ENCODE results near the gene AK5.

AK5 gene

GRCh38 chr1:77552626-77553025 lies 270.8 kb downstream of the AK5 start:
- DNase-seq: no peak

GRCh38 chr1:77553568-77554291 lies 271.9 kb downstream of the AK5 start:
- DNase-seq: no peak

GRCh38 chr1:77556045-77556444 lies 274.2 kb downstream of the AK5 start:
- DNase-seq: no peak

GRCh38 chr1:77557053-77557452 lies 275.2 kb downstream of the AK5 start:
- DNase-seq: no peak

DNA sequence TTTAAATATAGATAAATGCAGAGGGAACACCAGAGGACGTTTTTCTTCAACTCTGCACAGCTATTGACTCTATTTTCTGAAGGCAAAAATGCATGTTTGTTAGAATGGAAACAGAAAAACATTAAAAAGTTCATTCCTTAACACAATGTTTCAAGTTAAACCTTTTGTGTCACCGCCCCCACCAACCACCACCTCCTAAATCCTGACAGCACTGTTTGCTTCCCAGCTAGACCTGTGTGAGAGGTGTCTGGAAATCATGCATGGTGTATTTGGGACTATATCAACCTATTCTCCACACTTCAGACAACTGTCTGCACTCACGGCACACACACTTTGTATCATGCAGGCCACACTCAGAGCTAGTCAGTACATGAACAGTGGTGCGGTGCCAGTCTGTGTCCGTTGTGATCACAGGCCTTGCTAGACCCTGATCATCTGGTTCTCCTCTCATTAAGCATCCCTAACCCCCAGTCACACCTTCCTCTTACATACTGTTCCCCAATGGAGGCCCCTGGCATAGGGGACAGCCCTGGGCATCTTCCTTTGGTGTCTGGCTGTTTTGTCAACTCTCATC lies 276.9 kb downstream of the AK5 start:
- no peak for DNase-seq

DNA sequence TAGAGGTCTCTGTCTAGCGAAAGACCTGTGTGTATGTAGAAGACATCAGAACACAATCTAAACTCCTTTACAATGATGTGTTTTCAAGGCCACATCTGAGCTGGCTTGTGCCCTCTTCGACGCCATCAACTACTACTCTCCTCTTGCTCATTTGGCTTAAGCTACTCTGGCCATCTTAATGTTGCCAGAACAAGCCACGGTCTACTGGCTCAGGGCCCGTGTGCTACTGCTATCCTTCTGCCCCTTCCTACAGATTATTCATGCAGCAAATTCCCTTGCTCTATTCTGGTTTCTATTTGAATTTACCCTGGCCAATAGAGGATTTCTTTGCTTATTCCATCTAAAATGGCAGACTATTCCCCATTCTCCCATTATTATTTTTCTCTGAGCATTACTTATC lies 278.9 kb downstream of the AK5 start:
- no peak for DNase-seq

DNA sequence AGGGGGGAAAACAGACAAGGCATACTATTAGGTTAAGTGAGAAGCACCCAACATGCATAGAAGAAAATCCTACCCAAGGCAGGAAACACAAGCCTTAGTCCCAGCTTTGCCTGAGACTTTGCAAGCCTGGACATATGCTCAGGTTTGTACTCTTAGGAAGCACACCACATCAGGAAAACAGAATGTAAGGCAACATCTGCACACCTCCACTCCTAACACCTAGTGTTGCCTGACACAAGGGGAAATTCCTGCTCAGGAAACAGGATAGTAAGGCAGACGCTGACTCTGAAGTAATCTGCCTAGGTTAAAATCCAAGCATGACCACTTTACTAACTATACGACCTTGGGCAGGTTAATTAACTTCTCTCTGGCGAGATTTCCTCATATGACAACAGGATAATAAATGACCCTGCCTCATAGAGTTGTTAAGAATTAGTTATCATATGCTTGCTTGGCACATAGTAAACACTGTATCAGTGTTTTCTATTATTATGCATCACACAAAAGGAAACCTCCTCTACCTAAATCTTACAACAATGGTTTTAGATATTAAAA lies 280.9 kb downstream of the AK5 start:
- no peak for DNase-seq

- no peak for DNase-seq
Observed at GRCh38 chr1:77565321-77565720, 283.5 kb downstream of the AK5 start.

- no peak for DNase-seq
Observed at GRCh38 chr1:77571642-77572041, 289.8 kb downstream of the AK5 start.

GRCh38 chr1:77579547-77579946 lies 297.7 kb downstream of the AK5 start:
- DNase-seq: no peak

GRCh38 chr1:77582905-77583304 lies 301.1 kb downstream of the AK5 start:
- no peak for DNase-seq

GRCh38 chr1:77583483-77583882 lies 301.7 kb downstream of the AK5 start:
- no peak for DNase-seq

GRCh38 chr1:77584884-77585283 lies 303.1 kb downstream of the AK5 start:
- no peak for DNase-seq

- no peak for DNase-seq
Observed at GRCh38 chr1:77585610-77586314, 303.9 kb downstream of the AK5 start.

DNA sequence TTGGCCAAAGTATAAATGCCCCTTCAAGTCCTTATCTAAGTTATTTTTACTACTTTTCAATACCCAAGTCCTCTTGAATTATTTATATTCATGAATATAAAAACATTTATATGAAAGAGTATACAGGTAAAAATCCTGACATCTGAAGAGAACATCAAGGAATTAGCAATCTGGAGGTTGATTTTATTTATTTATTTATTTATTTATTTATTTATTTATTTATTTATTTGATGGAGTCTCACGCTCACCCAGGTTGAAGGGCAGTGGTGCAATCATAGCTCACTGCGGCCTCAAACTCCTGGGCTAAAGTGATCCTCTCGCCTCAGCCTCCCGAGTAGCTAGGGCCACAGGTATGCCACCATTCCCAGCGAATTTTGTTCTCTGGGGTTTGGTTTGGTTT lies 307.4 kb downstream of the AK5 start:
- DNase-seq: no peak

DNA sequence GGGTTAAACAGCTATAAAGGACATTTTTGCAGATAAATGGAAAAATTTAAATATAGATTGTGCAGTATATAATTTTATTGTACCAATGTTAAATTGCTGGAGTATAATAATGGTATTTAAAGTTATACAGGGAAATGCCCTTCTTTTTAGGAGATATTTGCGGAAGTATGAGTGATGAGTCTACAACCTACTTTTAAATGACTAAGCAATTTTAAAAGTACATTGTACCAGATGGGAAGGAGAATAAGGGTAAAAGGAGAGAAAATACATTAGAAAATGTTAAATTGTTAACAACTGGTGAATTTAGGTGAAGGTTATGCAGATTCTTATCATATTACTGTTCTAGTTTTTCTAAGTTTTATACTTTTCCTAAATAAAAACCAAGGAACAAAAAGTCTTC lies 308.8 kb downstream of the AK5 start:
- DNase-seq: no peak

DNA sequence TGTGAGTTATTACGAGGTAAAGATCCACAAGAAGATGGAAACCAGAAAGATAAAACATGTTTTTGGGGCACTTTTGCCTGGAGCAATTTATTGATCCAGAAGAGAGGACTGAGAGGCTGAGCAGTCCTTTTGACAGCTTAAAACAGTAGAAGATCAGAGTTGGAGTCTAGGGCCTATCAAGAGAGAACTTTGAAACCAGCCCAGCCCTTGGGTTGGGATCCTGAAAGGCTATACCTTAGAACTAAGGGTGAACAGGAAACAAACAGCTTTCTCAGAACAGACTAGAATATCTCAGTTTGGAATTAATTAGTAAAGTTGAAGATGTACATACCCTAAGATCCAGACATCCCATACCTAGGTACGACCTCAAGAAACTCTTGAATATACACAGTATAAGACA lies 311.1 kb downstream of the AK5 start:
- DNase-seq: no peak

GRCh38 chr1:77594366-77595112 lies 312.7 kb downstream of the AK5 start:
- no peak for DNase-seq

GRCh38 chr1:77597310-77597709 lies 315.5 kb downstream of the AK5 start:
- no peak for DNase-seq

DNA sequence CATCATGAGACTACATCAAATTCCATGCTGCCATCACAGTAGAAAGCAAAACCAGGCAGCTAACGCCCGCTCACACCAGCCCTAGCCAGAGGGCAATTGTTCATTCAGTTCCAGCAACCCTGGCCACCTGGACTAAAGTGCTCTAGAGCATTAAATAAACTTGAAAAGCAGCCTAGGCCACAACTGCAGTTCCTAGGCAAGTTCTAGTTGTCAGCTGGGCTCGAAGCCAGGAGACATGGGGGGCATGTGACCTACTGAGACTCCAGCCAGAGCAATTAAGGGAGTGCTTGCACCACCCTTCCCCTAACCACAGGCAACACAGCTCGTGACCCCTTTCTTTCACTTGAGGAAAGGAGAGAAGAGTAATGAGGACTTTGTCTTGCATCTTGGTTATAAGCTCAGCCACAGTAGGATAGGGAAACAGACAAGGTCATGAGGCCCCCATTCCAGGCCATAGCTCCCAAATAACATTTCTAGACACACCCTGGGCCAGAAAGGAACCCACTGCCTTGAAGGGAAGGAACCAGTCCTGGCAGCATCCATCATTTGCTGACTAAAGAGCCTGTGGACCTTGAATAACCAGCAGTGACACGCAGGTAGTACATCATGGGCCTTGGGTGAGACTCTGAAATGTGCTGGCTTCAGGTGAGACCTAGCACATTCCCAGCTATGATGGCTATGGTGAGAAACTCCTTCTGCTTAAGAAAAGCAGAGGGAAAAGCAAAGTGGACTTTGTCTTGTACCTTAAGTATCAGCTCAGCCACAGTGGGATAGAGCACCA lies 323.6 kb downstream of the AK5 start:
- no peak for DNase-seq

- DNase-seq: no peak
Observed at GRCh38 chr1:77608893-77609292, 327.1 kb downstream of the AK5 start.

Measured in stimulated activated CD4-positive, alpha-beta T cell treated with anti-CD3 and anti-CD28 coated beads, Interleukin-12 subunit alpha, Interleukin-12 subunit beta, amount 100 ng/mL, for 4 hours (primary cell).